Suppressor macrophage treated with lipopolysaccharide for 1 hour (primary cell): ENCODE data around the gene DCTN5.
"Not testable (repeated sequence)": the region's sequence is repeated elsewhere in the genome, so short reads cannot be mapped to it uniquely, and the experiment has no call there.

Source experiments
- DNase-seq, 3 donors: peaks; one replicate each; pipeline ENCODE4 v3.0.0-alpha.2; 2020 to 2022

Gene DCTN5

GRCh38 chr16:23694644-23695373, 53.5 kb downstream of the DCTN5 start:
- DNase-seq, result no peak

DNA sequence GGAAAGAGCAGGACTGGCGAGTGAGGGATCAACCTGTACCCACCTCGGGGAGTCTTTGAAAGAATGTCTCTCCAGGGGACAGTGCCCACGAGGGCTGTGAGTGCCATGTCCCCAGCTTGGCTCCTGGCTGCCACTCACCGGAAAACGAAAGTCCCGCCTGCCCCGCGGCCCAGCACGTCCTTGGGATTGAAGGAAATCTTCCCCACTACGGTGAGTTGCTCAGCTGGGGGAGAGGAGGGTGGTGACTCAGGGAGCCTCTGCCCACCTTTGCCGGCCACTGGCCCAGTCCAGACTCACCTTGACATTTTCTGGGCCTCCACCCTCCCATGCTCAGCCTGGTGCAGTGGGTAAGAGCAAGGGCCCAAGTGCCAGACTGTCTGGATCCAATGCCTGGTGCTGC, 54.5 kb downstream of the DCTN5 start:
- DNase-seq, result no peak

GRCh38 chr16:23699100-23699499, 57.8 kb downstream of the DCTN5 start:
- no peak for DNase-seq

DNA sequence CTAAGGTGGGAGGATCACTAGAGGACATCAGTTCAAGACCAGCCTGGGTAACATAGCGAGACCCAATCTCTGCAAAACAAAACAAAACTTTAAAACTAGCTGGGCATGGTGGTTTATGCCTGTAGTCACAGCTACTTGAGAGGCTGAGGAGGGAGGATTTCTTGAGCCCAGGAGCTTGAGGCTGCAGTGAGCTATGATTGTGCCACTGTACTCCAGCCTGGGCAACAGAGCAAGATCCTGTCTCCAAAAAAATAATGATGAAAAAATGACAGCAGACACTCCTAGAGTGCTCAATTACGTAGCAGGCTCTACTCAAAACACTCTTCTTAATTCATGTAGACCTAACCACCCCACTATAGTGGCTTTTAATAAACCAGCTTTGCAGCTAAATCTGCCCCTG, 58.8 kb downstream of the DCTN5 start:
- DNase-seq, result no peak

DNA sequence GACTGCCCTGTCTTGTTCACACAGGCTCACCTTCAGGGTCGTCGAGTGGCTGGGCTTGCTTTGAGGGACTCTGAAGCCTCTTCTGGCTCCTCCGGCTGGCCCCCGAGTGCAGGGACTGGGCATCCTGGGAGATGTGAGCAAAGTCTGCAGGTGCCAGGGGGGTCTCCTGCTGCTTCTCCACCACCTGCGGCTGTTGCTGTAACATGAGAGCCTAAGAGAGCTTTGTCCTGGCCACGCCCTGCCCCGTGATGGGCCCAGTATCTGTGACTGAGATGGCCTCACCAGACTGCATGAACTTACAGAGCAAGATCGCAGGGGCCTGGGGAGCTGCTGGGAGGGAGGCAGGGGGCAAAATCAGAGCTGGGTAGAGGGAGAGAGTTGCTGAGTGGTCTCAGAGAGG, 59.2 kb downstream of the DCTN5 start:
- no peak for DNase-seq

DNA sequence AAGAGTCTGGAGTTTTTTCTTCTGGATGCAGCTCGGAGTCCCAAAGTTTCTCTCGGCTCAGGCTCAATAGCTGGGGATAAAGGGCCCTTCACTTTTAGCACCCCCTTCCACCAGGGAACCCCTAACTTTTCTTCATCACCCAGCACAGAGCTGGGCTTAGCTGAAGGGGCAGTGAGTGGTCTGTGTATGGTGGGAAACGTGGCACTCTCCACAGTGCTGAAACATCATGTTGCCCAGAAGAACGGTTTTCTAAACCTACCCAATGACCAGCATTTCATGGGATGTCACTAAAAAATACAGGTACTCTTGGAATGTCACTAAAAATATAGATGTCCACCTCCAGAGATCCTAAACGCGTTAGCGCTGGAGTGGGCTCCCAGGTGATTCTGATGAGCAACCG, 59.8 kb downstream of the DCTN5 start:
- no peak for DNase-seq

- DNase-seq, result no peak
Measured at GRCh38 chr16:23702951-23703350, 61.7 kb downstream of the DCTN5 start.

- no peak for DNase-seq
Measured at GRCh38 chr16:23704772-23705516, 63.7 kb downstream of the DCTN5 start.

GRCh38 chr16:23705517-23705902, 64.2 kb downstream of the DCTN5 start:
- DNase-seq, result no peak

GRCh38 chr16:23706439-23706838, 65.2 kb downstream of the DCTN5 start:
- no peak for DNase-seq

DNA sequence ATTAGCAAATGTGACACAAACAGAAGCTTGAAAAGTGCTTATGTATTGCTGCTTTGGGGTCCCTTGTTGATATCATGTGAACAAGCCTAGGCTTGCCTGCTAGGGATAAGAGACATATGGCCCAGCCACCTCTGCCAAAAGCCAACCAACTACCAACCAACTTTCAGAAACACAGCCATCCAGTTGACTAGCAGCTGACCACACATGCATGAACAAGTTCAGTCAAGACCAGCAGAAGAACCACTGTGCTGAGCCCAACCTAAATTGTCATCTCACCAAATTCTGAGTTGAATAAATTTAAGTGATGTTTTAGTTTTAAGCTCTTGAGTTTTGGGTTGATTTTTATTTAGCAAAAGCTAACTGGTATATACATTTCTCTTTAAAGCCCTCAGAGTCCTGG, 68.3 kb downstream of the DCTN5 start:
- DNase-seq, result no peak

DNA sequence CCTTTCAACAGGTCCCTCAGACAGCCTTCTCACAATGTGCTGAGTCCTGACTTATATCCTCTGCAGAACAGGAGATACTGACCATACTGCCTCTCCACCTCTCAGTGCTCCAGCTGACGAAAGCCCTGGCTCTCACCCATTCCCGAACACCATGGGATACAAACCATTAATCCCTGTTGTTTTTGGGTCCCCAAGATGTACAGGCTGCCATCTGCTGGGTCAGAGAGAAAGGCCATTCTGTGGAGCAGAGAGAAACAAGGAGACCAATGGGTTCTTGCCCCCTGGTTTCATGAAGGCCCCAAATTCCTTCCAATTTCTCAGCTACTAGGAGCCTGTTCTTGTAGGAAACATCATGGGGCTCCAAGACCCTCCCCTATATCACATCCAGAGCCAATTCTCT, 68.7 kb downstream of the DCTN5 start:
- DNase-seq, result no peak

DNA sequence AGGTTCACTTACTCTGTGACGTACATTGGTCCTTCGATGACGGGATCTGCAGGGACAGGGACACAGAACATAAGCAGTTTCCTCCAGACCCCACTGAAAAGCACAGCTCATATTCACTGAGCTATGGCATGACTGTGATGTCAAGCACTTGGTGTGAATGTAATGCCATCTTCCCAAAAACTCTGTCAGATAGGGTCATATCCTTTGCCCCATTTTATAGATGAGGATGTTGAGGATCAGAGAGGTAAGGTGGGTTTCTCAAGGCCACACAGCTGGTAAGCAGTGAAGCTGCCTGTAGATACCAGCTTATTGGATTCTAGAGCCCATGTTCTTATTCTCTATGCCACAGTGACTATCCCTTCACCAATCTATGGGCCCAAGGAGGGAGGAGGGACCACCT, 69.2 kb downstream of the DCTN5 start:
- DNase-seq, result no peak

GRCh38 chr16:23711785-23712184, 70.5 kb downstream of the DCTN5 start:
- DNase-seq, result no peak

GRCh38 chr16:23712976-23713375, 71.7 kb downstream of the DCTN5 start, which contains the start of gene ERN2:
Gene ERN2, minus strand, starts transcription at chr16:23713222. Its CDS starts 35 bp downstream, at chr16:23713187.
- no peak for DNase-seq

DNA sequence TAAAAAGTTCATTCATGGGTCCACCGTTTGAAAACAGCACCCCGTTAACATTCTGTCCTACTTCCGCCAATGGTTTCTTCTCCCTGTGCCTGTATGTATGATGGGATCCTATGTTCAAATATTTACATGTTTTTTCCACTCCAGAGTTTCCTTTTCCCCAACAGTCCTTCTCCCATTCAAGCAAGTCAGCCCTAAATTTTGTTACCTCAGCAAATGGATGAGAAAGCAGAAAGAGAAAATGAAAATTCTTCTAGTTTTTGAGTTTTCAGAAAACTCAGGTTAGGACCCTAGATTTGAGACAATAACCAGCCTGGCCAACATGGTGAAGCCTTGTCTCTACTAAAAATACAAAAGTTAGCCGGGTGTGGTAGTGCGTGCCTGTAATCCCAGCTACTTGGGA, 75.2 kb downstream of the DCTN5 start:
- no peak for DNase-seq

GRCh38 chr16:23722613-23723240, 81.5 kb downstream of the DCTN5 start:
- not testable (repeated sequence) for DNase-seq

GRCh38 chr16:23724096-23724784, 83.0 kb downstream of the DCTN5 start:
- DNase-seq, result no peak

- DNase-seq, result no peak
Measured at GRCh38 chr16:23724785-23725131, 83.5 kb downstream of the DCTN5 start.

DNA sequence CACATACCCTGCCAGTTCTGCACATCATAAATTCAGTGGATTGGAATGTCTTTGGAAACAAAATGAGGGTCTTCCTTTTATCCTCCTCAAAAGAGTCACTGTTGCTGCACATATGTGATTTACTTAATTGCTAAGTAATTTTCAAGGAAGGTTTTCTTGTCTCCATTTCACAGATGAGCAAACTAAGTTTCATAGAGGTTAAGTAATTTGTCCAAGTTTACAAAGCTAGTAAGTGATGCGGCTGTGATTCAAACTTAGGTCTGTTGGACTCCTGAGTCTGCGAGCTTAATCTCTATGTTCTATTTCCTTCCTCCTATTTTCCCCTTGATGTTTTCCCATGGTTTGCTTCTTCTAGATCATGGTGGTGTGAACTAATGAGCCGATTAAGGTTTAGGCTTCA, 85.4 kb downstream of the DCTN5 start:
- DNase-seq, result no peak
